MM.1S (cell line): ENCODE data around the gene KLHL3.

Source experiments
- DNase-seq: peaks from one replicate; pipeline ENCODE4 v3.0.0-alpha.2; 2015
- H2AFZ ChIP-seq: fragments of 300-600 bp; sonication (generic); 2 replicates; pipeline ENCODE4 v1.6.0; 2016; ENCODE audit warnings: antibody characterized with exemption, low read length
- H3F3A ChIP-seq: fragments of 300-600 bp; sonication (generic); 2 replicates; pipeline ENCODE4 v1.6.1; 2016; ENCODE audit warnings: mild to moderate bottlenecking, antibody characterized with exemption, low read length, moderate library complexity, mixed read lengths; ENCODE audit not compliant: insufficient read depth
- H3K27ac ChIP-seq: fragments of 300-600 bp; sonication (generic); 2 replicates; pipeline ENCODE4 v1.5.1; 2016; ENCODE audit warnings: mild to moderate bottlenecking, low read length
- H3K27me3 ChIP-seq: fragments of 300-600 bp; sonication (generic); replicated peaks from 2 replicates; pipeline ENCODE4 v1.6.0; 2016; ENCODE audit warnings: low read length; ENCODE audit not compliant: insufficient read depth
- H3K36me3 ChIP-seq: fragments of 300-600 bp; sonication (generic); replicated peaks from 2 replicates; pipeline ENCODE4 v1.6.1; 2016; ENCODE audit warnings: mild to moderate bottlenecking, low read length, mixed read lengths; ENCODE audit not compliant: insufficient read depth
- H3K4me1 ChIP-seq: fragments of 300-600 bp; sonication (generic); 2 replicates; pipeline ENCODE4 v1.6.1; 2016; ENCODE audit warnings: low read length, mixed read lengths
- H3K4me2 ChIP-seq: fragments of 300-600 bp; sonication (generic); 2 replicates; pipeline ENCODE4 v1.6.0; 2016; ENCODE audit warnings: low read depth, low read length
- H3K4me3 ChIP-seq: fragments of 300-600 bp; sonication (generic); 2 replicates; pipeline ENCODE4 v1.5.1; 2016; ENCODE audit warnings: low read length, mixed read lengths
- H3K79me2 ChIP-seq: fragments of 300-600 bp; sonication (generic); 2 replicates; pipeline ENCODE4 v1.6.1; 2016; ENCODE audit warnings: mixed run types, low read length, mixed read lengths
- H3K9ac ChIP-seq: fragments of 300-600 bp; sonication (generic); 2 replicates; pipeline ENCODE4 v1.6.1; 2016; ENCODE audit warnings: low read length, mixed read lengths
- H3K9me2 ChIP-seq: fragments of 300-600 bp; sonication (generic); replicated peaks from 2 replicates; pipeline ENCODE4 v1.6.1; 2016; ENCODE audit warnings: mild to moderate bottlenecking, low read length, mixed read lengths; ENCODE audit not compliant: insufficient read depth
- H3K9me3 ChIP-seq: fragments of 300-600 bp; sonication (generic); replicated peaks from 2 replicates; pipeline ENCODE4 v1.6.1; 2016; ENCODE audit warnings: mild to moderate bottlenecking, low read length, mixed read lengths; ENCODE audit not compliant: insufficient read depth
- H4K20me1 ChIP-seq: fragments of 300-600 bp; sonication (generic); 2 replicates; pipeline ENCODE4 v1.6.1; 2016; ENCODE audit warnings: mild to moderate bottlenecking, low read length, moderate library complexity, mixed read lengths; ENCODE audit not compliant: insufficient read depth
- CTCF ChIP-seq: fragments of 300-600 bp; sonication (generic); IDR thresholded peaks from 2 replicates; pipeline ENCODE4 v1.5.1; 2016; ENCODE audit warnings: antibody characterized with exemption, low read length, mixed read lengths
- EZH2 ChIP-seq: fragments of 300-600 bp; sonication (generic); optimal IDR thresholded peaks from 2 replicates; pipeline ENCODE3; 2017; ENCODE audit warnings: low read depth, mild to moderate bottlenecking, antibody characterized with exemption, low read length, mixed read lengths
- EZH2phosphoT487 ChIP-seq: fragments of 300-600 bp; sonication (generic); IDR thresholded peaks from 2 replicates; pipeline ENCODE4 v1.6.1; 2018; ENCODE audit warnings: antibody characterized with exemption, low read length

KLHL3 gene

GRCh38 chr5:137734331-137734730 lies 1.6 kb downstream of the KLHL3 start:
- 0 out of 2 replicates have a peak, but pooled peaks cover 7% of the 10 kb centered on the region for H3K79me2 ChIP-seq
- H3K9me2 ChIP-seq: no peaks in the 10 kb centered on the region
- H3F3A ChIP-seq: peaks cover 23% of the 10 kb centered on the region
- TF ChIP-seq CTCF (no peak), EZH2 (no peak), EZH2phosphoT487 (no peak)
- no peaks in the 10 kb centered on the region for H3K27me3 ChIP-seq
- peak overlapping the region; percentile 95 for H3K4me2 ChIP-seq
- no peak overlapping the region for H2AFZ ChIP-seq
- no peak for DNase-seq
- no peaks in the 10 kb centered on the region for H3K9me3 ChIP-seq
- no peak overlapping the region for H3K27ac ChIP-seq
- no peaks in the 10 kb centered on the region for H3K36me3 ChIP-seq
- H4K20me1 ChIP-seq: no peaks in the 10 kb centered on the region
- H3K4me3 ChIP-seq: peak overlapping the region; percentile 74; the same call in 1 of the 2 replicates
- H3K9ac ChIP-seq: peak overlapping the region; percentile 46; the same call in 1 of the 2 replicates
- H3K4me1 ChIP-seq: peaks cover 34% of the 10 kb centered on the region

- Histone ChIP-seq H3K9me2 (no peaks in the 10 kb centered on the region), H3K4me3 (0 out of 2 replicates have a peak overlapping the region, but pooled peaks have one; percentile 74), H3K4me2 (peak overlapping the region; percentile 95; the same call in 1 of the 2 replicates), H3K9me3 (no peaks in the 10 kb centered on the region), H3K27me3 (no peaks in the 10 kb centered on the region), H3K9ac (no peak overlapping the region), H3K4me1 (peaks cover 34% of the 10 kb centered on the region), H3K36me3 (no peaks in the 10 kb centered on the region), H4K20me1 (no peaks in the 10 kb centered on the region), H3K79me2 (0 out of 2 replicates have a peak, but pooled peaks cover 7% of the 10 kb centered on the region), H3K27ac (no peak overlapping the region), H3F3A (peaks cover 23% of the 10 kb centered on the region), H2AFZ (no peak overlapping the region)
- DNase-seq: no peak
- TF ChIP-seq CTCF (no peak), EZH2 (no peak), EZH2phosphoT487 (no peak)
Observed at GRCh38 chr5:137733922-137734321, 2.0 kb downstream of the KLHL3 start.

- Histone ChIP-seq H4K20me1 (no peaks in the 10 kb centered on the region), H3K9me3 (no peaks in the 10 kb centered on the region), H3K27ac (no peak overlapping the region), H3K36me3 (no peaks in the 10 kb centered on the region), H3K4me3 (no peak overlapping the region), H2AFZ (no peak overlapping the region), H3K27me3 (no peaks in the 10 kb centered on the region), H3K9ac (no peak overlapping the region), H3K4me2 (no peak overlapping the region), H3F3A (peaks cover 23% of the 10 kb centered on the region), H3K4me1 (peaks cover 34% of the 10 kb centered on the region), H3K79me2 (0 out of 2 replicates have a peak, but pooled peaks cover 7% of the 10 kb centered on the region), H3K9me2 (no peaks in the 10 kb centered on the region)
- no peak for TF ChIP-seq CTCF
- TF ChIP-seq EZH2phosphoT487: no peak
- no peak for TF ChIP-seq EZH2
- no peak for DNase-seq
Observed at GRCh38 chr5:137733006-137733405, 2.9 kb downstream of the KLHL3 start.
